GM23338 (cell line): ENCODE results near the gene TRAK1. TPM values are rescaled to one million over a fixed set of nuclear protein-coding genes. Genes with fewer than 3 reads are reported as not detected.

Source experiments
- ATAC-seq: fragments of 200-7000 bp; cut with Tn5 transposase; 3 replicates; pipeline ENCODE4 v1.9.1; 2020
- DNase-seq: peaks from one replicate; pipeline ENCODE4 v3.0.0-alpha.2; 2015; ENCODE audit warnings: low spot score
- H2AFZ ChIP-seq: fragments of 200-600 bp; sonication (generic); 2 replicates; pipeline ENCODE4 v1.8.0; 2016; ENCODE audit warnings: antibody characterized with exemption, mild to moderate bottlenecking, moderate library complexity
- H3F3A ChIP-seq: fragments of 200-600 bp; sonication (generic); replicated peaks from 2 replicates; pipeline ENCODE4 v1.8.0; 2017; ENCODE audit warnings: antibody characterized with exemption, mixed run types, low read depth
- H3K27ac ChIP-seq: fragments of 200-600 bp; sonication (generic); 2 replicates; pipeline ENCODE4 v1.6.1; 2016; ENCODE audit warnings: low read depth
- H3K27me3 ChIP-seq: fragments of 200-600 bp; sonication (generic); 2 replicates; pipeline ENCODE4 v1.8.0; 2016; ENCODE audit warnings: mild to moderate bottlenecking, mixed run types, moderate library complexity; ENCODE audit not compliant: insufficient read depth
- H3K36me3 ChIP-seq: fragments of 200-600 bp; sonication (generic); 2 replicates; pipeline ENCODE4 v1.8.0; 2016; ENCODE audit warnings: mild to moderate bottlenecking; ENCODE audit not compliant: insufficient read depth
- H3K4me1 ChIP-seq: fragments of 200-600 bp; sonication (generic); 2 replicates; pipeline ENCODE4 v1.8.0; 2016; ENCODE audit warnings: mild to moderate bottlenecking, moderate library complexity; ENCODE audit not compliant: insufficient read depth
- H3K4me2 ChIP-seq: fragments of 200-600 bp; sonication (generic); 2 replicates; pipeline ENCODE4 v1.7.1; 2017; ENCODE audit warnings: mixed run types
- H3K4me3 ChIP-seq: fragments of 200-600 bp; sonication (generic); 2 replicates; pipeline ENCODE4 v1.6.1; 2016; ENCODE audit warnings: mixed run types
- H3K79me2 ChIP-seq: fragments of 200-600 bp; sonication (generic); replicated peaks from 2 replicates; pipeline ENCODE4 v1.8.0; 2017; ENCODE audit warnings: mild to moderate bottlenecking; ENCODE audit not compliant: insufficient read depth
- H3K9me2 ChIP-seq: fragments of 200-600 bp; sonication (generic); 2 replicates; pipeline ENCODE4 v1.8.0; 2017; ENCODE audit not compliant: insufficient read depth
- H4K20me1 ChIP-seq: fragments of 200-600 bp; sonication (generic); replicated peaks from 2 replicates; pipeline ENCODE4 v1.8.0; 2017; ENCODE audit warnings: mild to moderate bottlenecking; ENCODE audit not compliant: insufficient read depth
- H3K27ac Mint-ChIP-seq: 2 replicates; pipeline ENCODE4 v1.8.0; 2020; ENCODE audit warnings: inconsistent platforms, mild to moderate bottlenecking, moderate library complexity, mixed read lengths
- H3K27me3 Mint-ChIP-seq: 3 replicates; pipeline ENCODE4 v1.8.0; 2022; ENCODE audit warnings: low read depth, mild to moderate bottlenecking, moderate library complexity, mixed read lengths, inconsistent platforms; ENCODE audit not compliant: insufficient read depth, poor library complexity
- H3K36me3 Mint-ChIP-seq: 3 replicates; pipeline ENCODE4 v1.8.0; 2021; ENCODE audit warnings: low read depth, mild to moderate bottlenecking, inconsistent platforms, moderate library complexity, mixed read lengths
- H3K4me1 Mint-ChIP-seq: 3 replicates; pipeline ENCODE4 v1.8.0; 2020; ENCODE audit warnings: mild to moderate bottlenecking, inconsistent platforms, mixed read lengths
- H3K4me3 Mint-ChIP-seq: 3 replicates; pipeline ENCODE4 v1.8.0; 2021; ENCODE audit warnings: moderate library complexity, mild to moderate bottlenecking, inconsistent platforms, mixed read lengths
- H3K9me3 Mint-ChIP-seq: 3 replicates; pipeline ENCODE4 v1.8.0; 2020; ENCODE audit warnings: moderate library complexity, mild to moderate bottlenecking, inconsistent platforms, mixed read lengths
- CREB1 ChIP-seq: fragments of 250-450 bp; sonication (Bioruptor Pico); IDR thresholded peaks from 2 replicates; pipeline ENCODE4 v1.5.0; 2020; ENCODE audit warnings: low read depth, mild to moderate bottlenecking, moderate library complexity
- CTCF ChIP-seq, 2 experiments: fragments of 200-600 bp in 1 of 2; sonication (generic) in 1 of 2; conservative IDR thresholded peaks; 2 replicates each; pipeline versions ENCODE4 v1.5.1 to v1.6.1; 2016 to 2017; ENCODE audit warnings: antibody characterized with exemption in 2 of 2, low read depth in 2 of 2, mild to moderate bottlenecking in 2 of 2, moderate library complexity in 1 of 2
- EZH2 ChIP-seq: fragments of 200-600 bp; sonication (generic); IDR thresholded peaks from one replicate; pipeline ENCODE4 v1.8.0; 2017; ENCODE audit warnings: antibody characterized with exemption, mild to moderate bottlenecking, low read depth; ENCODE audit not compliant: unreplicated experiment
- JUNB ChIP-seq: IDR thresholded peaks from one replicate; pipeline ENCODE4 v1.6.1; 2016; ENCODE audit warnings: antibody characterized with exemption; ENCODE audit not compliant: unreplicated experiment
- NANOG ChIP-seq: IDR thresholded peaks from 2 replicates; pipeline ENCODE4 v1.6.1; 2016; ENCODE audit warnings: antibody characterized with exemption, borderline replicate concordance
- REST ChIP-seq: IDR thresholded peaks from one replicate; pipeline ENCODE4 v1.6.1; 2018; ENCODE audit warnings: antibody characterized with exemption; ENCODE audit not compliant: unreplicated experiment
- ZNF114 ChIP-seq: fragments of 250-450 bp; sonication (Bioruptor Pico); IDR thresholded peaks from 2 replicates; pipeline ENCODE4 v1.5.0; 2020; ENCODE audit warnings: mild to moderate bottlenecking, moderate library complexity
- ZNF331 ChIP-seq: fragments of 250-450 bp; sonication (Bioruptor Pico); IDR thresholded peaks from 2 replicates; pipeline ENCODE4 v1.5.0; 2020; ENCODE audit warnings: low read depth, mild to moderate bottlenecking, moderate library complexity
- polyA plus RNA-seq: library from polyadenylated mRNA; unstranded; fragments of >200 nt; fragmentation: Nextera tagmentation; extraction: Ambion mirVana; gene quantifications from 2 replicates; pipeline ENCODE4 v1.2.1, GENCODE V29; 2016
- total RNA-seq: library from RNA; depleted of rRNA; stranded (reverse); fragments of >200 nt; shearing (Covaris generic); gene quantifications from 2 replicates; pipeline ENCODE4 v1.2.3, GENCODE V29; 2014

Gene TRAK1
- total and polyA plus RNA-seq, 2 experiments from 2014 or later, result 13.4 to 47.4 TPM

- no peak for TF ChIP-seq CTCF (conservative IDR thresholded peaks at IDR 0.05; ENCODE audit: low read depth in 2 of 2)
- TF ChIP-seq CREB1 (CRISPR knock-in tag), result no peak
- TF ChIP-seq NANOG, result no peak
- no peak for TF ChIP-seq ZNF331 (CRISPR knock-in tag)
- no peak for TF ChIP-seq REST
These were observed 61.0 kb downstream of the TRAK1 start (continued) for GRCh38 chr3:42152193-42152592.

DNA sequence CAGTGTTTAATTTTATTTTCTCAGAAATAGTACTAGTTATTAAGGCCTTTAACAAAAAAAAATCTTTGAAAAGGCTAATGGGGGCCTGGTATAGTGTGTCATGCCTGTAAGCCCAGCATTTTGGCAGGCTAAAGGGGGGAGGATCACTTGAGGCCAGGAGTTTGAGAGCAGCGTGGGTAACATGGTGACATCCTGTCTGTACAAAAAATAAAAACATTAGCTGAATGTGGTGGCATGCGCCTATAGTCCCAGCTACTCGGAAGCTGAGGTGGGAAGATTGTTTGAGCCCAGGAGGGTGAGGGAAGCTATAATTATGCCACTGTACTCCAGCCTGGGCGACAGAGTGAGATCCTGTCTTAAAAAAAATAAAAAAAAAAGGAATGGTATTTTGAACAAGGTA is 61.9 kb downstream of the TRAK1 start:
- Histone ChIP-seq H3K4me1 (peaks cover 15% of the 10 kb centered on the region), H3F3A (no peaks in the 10 kb centered on the region), H3K9me2 (no peaks in the 10 kb centered on the region), H3K36me3 (no peaks in the 10 kb centered on the region), H3K4me3 (no peak overlapping the region), H4K20me1 (peaks cover 10% of the 10 kb centered on the region), H3K27me3 (no peaks in the 10 kb centered on the region), H3K4me2 (no peak overlapping the region), H3K79me2 (no peaks in the 10 kb centered on the region; the same call in 1 of the 2 replicates), H3K27ac (no peak overlapping the region), H2AFZ (no peak overlapping the region)
- Mint-ChIP-seq H3K27me3 (peaks cover 3% of the 10 kb centered on the region), H3K9me3 (no peaks in the 10 kb centered on the region), H3K4me3 (no peak overlapping the region), H3K4me1 (peaks cover 22% of the 10 kb centered on the region), H3K27ac (peak overlapping the region; percentile 50; the same call in 1 of the 2 replicates), H3K36me3 (no peaks in the 10 kb centered on the region)
- TF ChIP-seq ZNF331 (CRISPR knock-in tag) (no peak), JUNB (no peak)
- DNase-seq (no peak), ATAC-seq (no peak)

DNA sequence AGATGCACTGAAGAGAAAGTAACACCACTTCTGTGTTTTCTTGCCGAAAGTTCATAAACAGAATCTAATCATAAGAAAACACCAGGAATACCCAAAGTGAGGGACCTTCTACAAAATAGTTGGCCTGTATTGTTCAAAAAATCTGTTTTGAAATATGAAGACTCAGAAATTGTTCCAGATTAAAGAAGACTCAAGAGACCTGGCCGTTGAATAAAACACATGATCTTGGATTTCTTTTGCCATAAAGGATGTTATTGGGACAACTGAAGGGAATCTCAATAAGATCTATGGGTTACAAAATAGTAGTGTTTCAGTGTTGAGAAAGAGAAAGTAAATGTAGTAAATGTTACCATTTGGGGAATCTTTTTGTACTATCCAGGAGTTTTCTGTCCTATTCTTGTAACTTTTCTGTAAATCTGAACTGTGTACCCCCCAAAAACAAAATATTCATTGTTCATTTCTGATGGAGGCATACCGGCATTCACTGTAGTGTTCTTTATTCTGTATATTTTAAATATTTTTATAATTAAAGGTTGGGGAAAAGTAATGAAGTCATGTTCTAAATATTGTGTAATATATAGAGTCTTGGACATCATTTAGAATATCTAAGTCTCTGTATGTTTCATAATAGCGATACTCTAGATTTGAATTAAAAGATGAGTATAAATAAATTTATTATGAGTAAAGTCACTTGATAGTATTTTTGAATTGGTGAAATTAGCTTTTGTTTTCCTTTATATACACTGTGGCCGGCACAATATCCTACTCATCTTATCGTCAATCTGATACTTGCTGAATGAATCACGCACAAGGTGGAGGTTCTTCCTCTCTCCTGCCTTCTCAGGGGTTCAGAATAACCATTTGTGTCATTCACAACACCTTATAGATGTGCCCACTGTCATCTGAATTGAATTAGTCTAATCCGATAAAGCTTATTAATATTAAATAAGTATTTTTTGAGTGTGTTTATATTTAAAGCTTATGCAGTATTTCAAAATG is 66.7 kb downstream of the TRAK1 start:
- Histone ChIP-seq H3K27ac (no peak overlapping the region), H3K27me3 (no peaks in the 10 kb centered on the region), H3K4me2 (no peak overlapping the region), H3K4me1 (peaks cover 27% of the 10 kb centered on the region), H3K79me2 (peaks cover 24% of the 10 kb centered on the region), H2AFZ (no peak overlapping the region), H3F3A (no peaks in the 10 kb centered on the region), H3K9me2 (no peaks in the 10 kb centered on the region), H4K20me1 (no peaks in the 10 kb centered on the region; the same call in 1 of the 2 replicates), H3K36me3 (no peaks in the 10 kb centered on the region), H3K4me3 (no peak overlapping the region)
- Mint-ChIP-seq H3K27ac (no peak overlapping the region), H3K4me3 (no peak overlapping the region), H3K36me3 (no peaks in the 10 kb centered on the region), H3K27me3 (no peaks in the 10 kb centered on the region), H3K4me1 (peaks cover 27% of the 10 kb centered on the region), H3K9me3 (no peaks in the 10 kb centered on the region)
- ATAC-seq (no peak), DNase-seq (no peak)
- no peak for TF ChIP-seq ZNF114 (CRISPR knock-in tag)
- TF ChIP-seq EZH2, result no peak
